HepG2 (cell line): ENCODE data around the gene TNFRSF18. TPM values are rescaled to one million over a fixed set of nuclear protein-coding genes. Genes with fewer than 3 reads are reported as not detected.
A peak's percentile ranks its signal among the peaks of the same experiment; 100 is the strongest.

Source experiments
- CEBPZ ChIP-seq: IDR thresholded peaks from 2 replicates; pipeline ENCODE4 v1.6.1; 2012; ENCODE audit warnings: low read length, improper control_type of control experiment
- CHD4 ChIP-seq: fragments of 200-600 bp; sonication (generic); IDR thresholded peaks from 2 replicates; pipeline ENCODE4 v1.7.0; 2017; ENCODE audit warnings: mild to moderate bottlenecking, low read length, borderline replicate concordance
- KDM3A ChIP-seq: IDR thresholded peaks from 2 replicates; pipeline ENCODE4 v1.6.1; 2018; ENCODE audit warnings: low read depth, missing compliant biosample characterization
- NRL ChIP-seq: sonication (generic); formaldehyde crosslinking; IDR thresholded peaks from 2 replicates; pipeline ENCODE4 v1.5.0; 2020; ENCODE audit warnings: missing genetic modification reagents, mild to moderate bottlenecking, moderate library complexity, borderline replicate concordance
- SIX4 ChIP-seq: sonication (generic); formaldehyde crosslinking; IDR thresholded peaks from 2 replicates; pipeline ENCODE4 v1.4.0; 2020; ENCODE audit warnings: missing genetic modification reagents
- SMAD3 ChIP-seq: sonication (generic); formaldehyde crosslinking; IDR thresholded peaks from 2 replicates; pipeline ENCODE4 v1.4.0; 2020; ENCODE audit warnings: missing genetic modification reagents
- SP5 ChIP-seq: IDR thresholded peaks from 2 replicates; pipeline ENCODE4 v1.6.1; 2016; ENCODE audit warnings: low read depth, borderline replicate concordance
- STAT5B ChIP-seq: sonication (generic); formaldehyde crosslinking; IDR thresholded peaks from 2 replicates; pipeline ENCODE4 v1.4.0; 2020; ENCODE audit warnings: missing genetic modification reagents
- ZFP1 ChIP-seq: IDR thresholded peaks from 2 replicates; pipeline ENCODE4 v1.6.1; 2016
- ZNF124 ChIP-seq: sonication (generic); formaldehyde crosslinking; IDR thresholded peaks from 2 replicates; pipeline ENCODE4 v1.4.0; 2020; ENCODE audit warnings: missing genetic modification reagents
- ZNF235 ChIP-seq: sonication (generic); formaldehyde crosslinking; IDR thresholded peaks from 2 replicates; pipeline ENCODE4 v1.8.1; 2023; ENCODE audit warnings: mild to moderate bottlenecking, missing genetic modification reagents, borderline replicate concordance
- ZNF431 ChIP-seq: sonication (generic); formaldehyde crosslinking; IDR thresholded peaks from 2 replicates; pipeline ENCODE4 v1.9.0; 2022; ENCODE audit warnings: missing genetic modification reagents, low read depth, mild to moderate bottlenecking, borderline replicate concordance
- ZNF510 ChIP-seq: sonication (generic); formaldehyde crosslinking; IDR thresholded peaks from 2 replicates; pipeline ENCODE4 v1.4.0; 2020; ENCODE audit warnings: low read depth, mild to moderate bottlenecking, missing genetic modification reagents
- ZNF713 ChIP-seq: sonication (generic); formaldehyde crosslinking; IDR thresholded peaks from 2 replicates; pipeline ENCODE4 v1.4.0; 2020; ENCODE audit warnings: mild to moderate bottlenecking, missing genetic modification reagents
- polyA plus RNA-seq, 8 experiments: library from polyadenylated mRNA; depleted of rRNA in 3 of 8; stranded (reverse) in 7 of 8; unstranded in 1 of 8; fragments of >200 nt; fragmentation: Illumina TruSeq in 4 of 8; extraction: Trizol in 4 of 8; gene quantifications; 2 replicates each; pipeline versions ENCODE4 v1.2.1 to v1.2.3, GENCODE V29; 2011 to 2016; ENCODE audit warnings: low read depth in 4 of 8, missing spikeins in 1 of 8, mixed read lengths in 1 of 8; ENCODE audit not compliant: insufficient read depth in 1 of 8
- total RNA-seq, 5 experiments: library from RNA; depleted of rRNA; stranded (reverse); fragments of >200 nt; fragmentation: Illumina TruSeq; extraction: Trizol; gene quantifications; 2 replicates each; pipeline ENCODE4 v1.2.3, GENCODE V29; 2016; ENCODE audit warnings: low read depth in 1 of 5
- TF ChIP-seq, protein P1 (sequence below): sonication (generic); formaldehyde crosslinking; IDR thresholded peaks from 2 replicates; pipeline ENCODE4 v1.4.0; 2020; ENCODE audit warnings: missing genetic modification reagents
- TF ChIP-seq, protein P2 (sequence below): sonication (generic); formaldehyde crosslinking; conservative IDR thresholded peaks from 2 replicates; pipeline ENCODE4 v1.8.0; 2022; ENCODE audit warnings: low read depth, missing genetic modification reagents
- TF ChIP-seq, protein P3 (sequence below): sonication (generic); formaldehyde crosslinking; IDR thresholded peaks from 2 replicates; pipeline ENCODE4 v1.5.1; 2020; ENCODE audit warnings: mild to moderate bottlenecking, missing genetic modification reagents

Gene TNFRSF18
- total and polyA plus RNA-seq, 2 of the 13 experiments (the other 11 are each of a cell fraction or from before 2014, with no cell fraction given): not detected

DNA sequence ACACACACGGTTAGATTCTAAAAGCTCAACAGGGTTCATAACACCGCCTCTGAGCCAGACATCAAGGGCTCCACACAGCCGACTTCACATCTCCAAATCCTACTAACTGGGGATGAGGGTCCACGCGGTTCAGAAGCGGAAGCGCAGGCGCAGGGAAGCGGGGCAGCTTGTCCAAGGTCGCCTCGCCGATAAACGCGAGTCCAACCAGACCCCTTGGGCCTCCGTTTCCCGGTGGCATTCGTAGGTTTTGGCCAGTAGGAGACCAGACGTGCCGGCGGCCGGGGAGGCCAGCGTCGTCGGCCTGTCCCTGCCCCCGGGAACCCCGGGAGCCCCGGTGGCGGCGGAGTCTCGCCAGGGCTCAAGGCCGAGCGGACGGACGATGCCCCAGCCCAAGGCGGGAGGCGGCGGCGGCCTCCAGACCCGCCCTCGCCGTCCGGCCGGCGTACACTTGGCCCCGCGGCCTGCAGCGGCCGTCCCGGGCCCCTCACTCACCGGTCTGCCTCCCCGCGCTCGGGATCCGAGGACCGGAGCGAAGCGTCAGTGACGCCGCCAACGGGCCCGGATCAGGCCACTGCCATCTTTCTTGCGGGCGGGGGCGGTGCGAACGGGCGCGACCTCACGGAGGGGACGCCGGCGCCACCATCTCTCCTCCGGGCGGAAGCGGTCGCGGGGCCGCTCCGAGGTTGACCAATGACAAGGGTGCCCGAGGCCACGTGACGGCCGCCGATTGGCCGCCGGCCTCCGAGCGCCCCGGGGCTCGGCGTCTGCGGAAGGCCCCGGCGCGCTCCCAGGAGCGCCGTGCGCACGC is 25.2 kb upstream of the TNFRSF18 start, which contains the start of gene SDF4 (continued):
- no peak for TF ChIP-seq ZNF713 (CRISPR knock-in tag)
- TF ChIP-seq SIX4: no peak
- 0 out of 2 replicates have a peak, but pooled peaks have one; percentile 61 for TF ChIP-seq ZNF124 (CRISPR knock-in tag)
- TF ChIP-seq ZNF431: peak; percentile 88
- TF ChIP-seq, protein P1, sequence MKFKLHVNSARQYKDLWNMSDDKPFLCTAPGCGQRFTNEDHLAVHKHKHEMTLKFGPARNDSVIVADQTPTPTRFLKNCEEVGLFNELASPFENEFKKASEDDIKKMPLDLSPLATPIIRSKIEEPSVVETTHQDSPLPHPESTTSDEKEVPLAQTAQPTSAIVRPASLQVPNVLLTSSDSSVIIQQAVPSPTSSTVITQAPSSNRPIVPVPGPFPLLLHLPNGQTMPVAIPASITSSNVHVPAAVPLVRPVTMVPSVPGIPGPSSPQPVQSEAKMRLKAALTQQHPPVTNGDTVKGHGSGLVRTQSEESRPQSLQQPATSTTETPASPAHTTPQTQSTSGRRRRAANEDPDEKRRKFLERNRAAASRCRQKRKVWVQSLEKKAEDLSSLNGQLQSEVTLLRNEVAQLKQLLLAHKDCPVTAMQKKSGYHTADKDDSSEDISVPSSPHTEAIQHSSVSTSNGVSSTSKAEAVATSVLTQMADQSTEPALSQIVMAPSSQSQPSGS (CRISPR knock-in tag): peak; percentile 41; the same call in 1 of the 2 replicates
- no peak for TF ChIP-seq CHD4
- TF ChIP-seq ZNF510 (CRISPR knock-in tag): 0 out of 2 replicates have a peak, but pooled peaks have one; percentile 59
- no peak for TF ChIP-seq CEBPZ
- TF ChIP-seq KDM3A: no peak
- TF ChIP-seq SP5 (CRISPR knock-in tag): 0 out of 2 replicates have a peak, but pooled peaks have one; percentile 27
- TF ChIP-seq, protein P2, sequence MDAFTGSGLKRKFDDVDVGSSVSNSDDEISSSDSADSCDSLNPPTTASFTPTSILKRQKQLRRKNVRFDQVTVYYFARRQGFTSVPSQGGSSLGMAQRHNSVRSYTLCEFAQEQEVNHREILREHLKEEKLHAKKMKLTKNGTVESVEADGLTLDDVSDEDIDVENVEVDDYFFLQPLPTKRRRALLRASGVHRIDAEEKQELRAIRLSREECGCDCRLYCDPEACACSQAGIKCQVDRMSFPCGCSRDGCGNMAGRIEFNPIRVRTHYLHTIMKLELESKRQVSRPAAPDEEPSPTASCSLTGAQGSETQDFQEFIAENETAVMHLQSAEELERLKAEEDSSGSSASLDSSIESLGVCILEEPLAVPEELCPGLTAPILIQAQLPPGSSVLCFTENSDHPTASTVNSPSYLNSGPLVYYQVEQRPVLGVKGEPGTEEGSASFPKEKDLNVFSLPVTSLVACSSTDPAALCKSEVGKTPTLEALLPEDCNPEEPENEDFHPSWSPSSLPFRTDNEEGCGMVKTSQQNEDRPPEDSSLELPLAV (CRISPR knock-in tag): no peak
- TF ChIP-seq ZNF235 (CRISPR knock-in tag): peak; percentile 73; the same call in 1 of the 2 replicates
- no peak for TF ChIP-seq ZFP1
- TF ChIP-seq SMAD3 (CRISPR knock-in tag): no peak
- TF ChIP-seq NRL: peak; percentile 83; the same call in 1 of the 2 replicates
- 0 out of 2 replicates have a peak, but pooled peaks have one; percentile 41 for TF ChIP-seq STAT5B (CRISPR knock-in tag)
- TF ChIP-seq, protein P3, sequence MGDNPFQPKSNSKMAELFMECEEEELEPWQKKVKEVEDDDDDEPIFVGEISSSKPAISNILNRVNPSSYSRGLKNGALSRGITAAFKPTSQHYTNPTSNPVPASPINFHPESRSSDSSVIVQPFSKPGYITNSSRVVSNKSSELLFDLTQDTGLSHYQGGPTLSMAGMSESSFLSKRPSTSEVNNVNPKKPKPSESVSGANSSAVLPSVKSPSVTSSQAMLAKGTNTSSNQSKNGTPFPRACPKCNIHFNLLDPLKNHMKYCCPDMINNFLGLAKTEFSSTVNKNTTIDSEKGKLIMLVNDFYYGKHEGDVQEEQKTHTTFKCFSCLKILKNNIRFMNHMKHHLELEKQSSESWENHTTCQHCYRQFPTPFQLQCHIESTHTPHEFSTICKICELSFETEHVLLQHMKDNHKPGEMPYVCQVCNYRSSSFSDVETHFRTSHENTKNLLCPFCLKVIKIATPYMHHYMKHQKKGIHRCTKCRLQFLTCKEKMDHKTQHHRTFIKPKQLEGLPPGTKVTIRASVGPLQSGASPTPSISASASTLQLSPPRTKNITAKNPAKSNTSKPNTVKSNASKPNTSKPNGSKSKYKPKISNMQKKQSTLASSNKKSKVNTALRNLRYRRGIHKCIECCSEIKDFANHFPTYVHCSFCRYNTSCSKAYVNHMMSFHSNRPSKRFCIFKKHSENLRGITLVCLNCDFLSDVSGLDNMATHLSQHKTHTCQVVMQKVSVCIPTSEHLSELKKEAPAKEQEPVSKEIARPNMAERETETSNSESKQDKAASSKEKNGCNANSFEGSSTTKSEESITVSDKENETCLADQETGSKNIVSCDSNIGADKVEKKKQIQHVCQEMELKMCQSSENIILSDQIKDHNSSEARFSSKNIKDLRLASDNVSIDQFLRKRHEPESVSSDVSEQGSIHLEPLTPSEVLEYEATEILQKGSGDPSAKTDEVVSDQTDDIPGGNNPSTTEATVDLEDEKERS (CRISPR knock-in tag): no peak
